ENCODE results near the gene GNAL.

Gene GNAL

DNA sequence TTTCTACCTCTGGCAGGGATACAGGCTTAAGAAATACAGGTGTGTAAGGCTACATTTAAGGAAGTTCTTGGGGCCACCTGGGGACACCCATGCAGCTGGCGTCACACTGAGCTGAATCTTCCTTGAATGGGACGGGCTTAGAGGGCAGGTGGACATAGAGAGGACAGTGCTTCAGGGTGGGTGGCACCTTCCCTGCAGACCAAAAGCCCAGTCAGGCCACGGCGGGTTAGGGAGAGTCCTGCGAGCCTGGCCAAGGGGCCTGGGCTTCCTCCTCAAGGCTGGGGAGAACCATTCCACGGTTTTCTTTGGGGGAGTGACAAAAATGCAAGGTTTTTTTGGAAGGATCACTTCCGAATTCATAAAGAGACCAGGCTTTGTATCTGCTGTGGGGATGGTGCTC lies 73.4 kb downstream of the GNAL start:
- TF ChIP-seq OSR1 (CRISPR knock-in tag; IDR thresholded peaks at IDR 0.05) (no peak), ZNF8 (CRISPR knock-in tag; IDR thresholded peaks at IDR 0.05) (no peak), TCF4 (CRISPR knock-in tag; IDR thresholded peaks at IDR 0.05; ENCODE audit: borderline replicate concordance) (no peak), ZFP30 (CRISPR knock-in tag; IDR thresholded peaks at IDR 0.05) (no peak), ARNTL (CRISPR knock-in tag; IDR thresholded peaks at IDR 0.05; ENCODE audit: borderline replicate concordance, low read depth) (no peak), CREB5 (CRISPR knock-in tag; IDR thresholded peaks at IDR 0.05; ENCODE audit: low read depth) (no peak), ESRRG (CRISPR knock-in tag; IDR thresholded peaks at IDR 0.05) (no peak), TOX (CRISPR knock-in tag; IDR thresholded peaks at IDR 0.05; ENCODE audit: borderline replicate concordance) (no peak), ISL1 (CRISPR knock-in tag; IDR thresholded peaks at IDR 0.05) (no peak), PATZ1 (CRISPR knock-in tag; IDR thresholded peaks at IDR 0.05; ENCODE audit: borderline replicate concordance) (no peak)
- ATAC-seq = no peak

GRCh38 chr18:11767329-11767728 lies 78.3 kb downstream of the GNAL start:
- TF ChIP-seq ZC3H10 (CRISPR knock-in tag; IDR thresholded peaks at IDR 0.05) = no peak
- TF ChIP-seq ZNF565 (CRISPR knock-in tag; conservative IDR thresholded peaks at IDR 0.05; ENCODE audit: low read depth) = no peak
- no peak for TF ChIP-seq TOX (CRISPR knock-in tag; IDR thresholded peaks at IDR 0.05; ENCODE audit: borderline replicate concordance)
- no peak for TF ChIP-seq RARB (CRISPR knock-in tag; IDR thresholded peaks at IDR 0.05)
- no peak for TF ChIP-seq ZNF8 (CRISPR knock-in tag; IDR thresholded peaks at IDR 0.05)
- TF ChIP-seq, protein P1, sequence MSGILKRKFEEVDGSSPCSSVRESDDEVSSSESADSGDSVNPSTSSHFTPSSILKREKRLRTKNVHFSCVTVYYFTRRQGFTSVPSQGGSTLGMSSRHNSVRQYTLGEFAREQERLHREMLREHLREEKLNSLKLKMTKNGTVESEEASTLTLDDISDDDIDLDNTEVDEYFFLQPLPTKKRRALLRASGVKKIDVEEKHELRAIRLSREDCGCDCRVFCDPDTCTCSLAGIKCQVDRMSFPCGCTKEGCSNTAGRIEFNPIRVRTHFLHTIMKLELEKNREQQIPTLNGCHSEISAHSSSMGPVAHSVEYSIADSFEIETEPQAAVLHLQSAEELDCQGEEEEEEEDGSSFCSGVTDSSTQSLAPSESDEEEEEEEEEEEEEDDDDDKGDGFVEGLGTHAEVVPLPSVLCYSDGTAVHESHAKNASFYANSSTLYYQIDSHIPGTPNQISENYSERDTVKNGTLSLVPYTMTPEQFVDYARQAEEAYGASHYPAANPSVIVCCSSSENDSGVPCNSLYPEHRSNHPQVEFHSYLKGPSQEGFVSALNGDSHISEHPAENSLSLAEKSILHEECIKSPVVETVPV (CRISPR knock-in tag; IDR thresholded peaks at IDR 0.05) = no peak
- TF ChIP-seq CSDC2 (CRISPR knock-in tag; IDR thresholded peaks at IDR 0.05) = no peak
- TF ChIP-seq SNAI2 (CRISPR knock-in tag; IDR thresholded peaks at IDR 0.05) = no peak
- no peak for ATAC-seq

DNA sequence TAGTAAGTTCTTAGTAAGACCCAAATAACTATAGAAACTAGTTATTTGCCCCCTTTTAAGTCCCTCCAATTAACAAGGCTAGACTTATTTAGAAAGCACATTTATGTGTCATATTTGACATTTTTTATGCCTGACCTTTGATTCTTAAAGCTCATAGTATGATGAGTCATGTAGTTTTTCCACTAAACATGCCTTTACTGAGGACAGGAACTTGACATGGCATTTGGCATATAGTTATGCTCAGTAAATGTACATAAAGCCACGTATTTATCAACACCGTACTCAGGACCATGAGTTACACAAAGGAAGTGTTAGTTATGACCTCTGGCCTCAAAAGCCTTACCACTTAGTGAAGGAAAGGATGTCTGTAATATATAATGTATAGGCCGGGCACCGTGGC lies 78.9 kb downstream of the GNAL start:
- no peak for ATAC-seq

GRCh38 chr18:11775436-11776174 lies 86.5 kb downstream of the GNAL start:
- no peak for ATAC-seq
- TF ChIP-seq CSDC2 (CRISPR knock-in tag; IDR thresholded peaks at IDR 0.05) = no peak
- no peak for TF ChIP-seq BACH2 (CRISPR knock-in tag; IDR thresholded peaks at IDR 0.05; ENCODE audit: borderline replicate concordance)
- TF ChIP-seq, protein P2, sequence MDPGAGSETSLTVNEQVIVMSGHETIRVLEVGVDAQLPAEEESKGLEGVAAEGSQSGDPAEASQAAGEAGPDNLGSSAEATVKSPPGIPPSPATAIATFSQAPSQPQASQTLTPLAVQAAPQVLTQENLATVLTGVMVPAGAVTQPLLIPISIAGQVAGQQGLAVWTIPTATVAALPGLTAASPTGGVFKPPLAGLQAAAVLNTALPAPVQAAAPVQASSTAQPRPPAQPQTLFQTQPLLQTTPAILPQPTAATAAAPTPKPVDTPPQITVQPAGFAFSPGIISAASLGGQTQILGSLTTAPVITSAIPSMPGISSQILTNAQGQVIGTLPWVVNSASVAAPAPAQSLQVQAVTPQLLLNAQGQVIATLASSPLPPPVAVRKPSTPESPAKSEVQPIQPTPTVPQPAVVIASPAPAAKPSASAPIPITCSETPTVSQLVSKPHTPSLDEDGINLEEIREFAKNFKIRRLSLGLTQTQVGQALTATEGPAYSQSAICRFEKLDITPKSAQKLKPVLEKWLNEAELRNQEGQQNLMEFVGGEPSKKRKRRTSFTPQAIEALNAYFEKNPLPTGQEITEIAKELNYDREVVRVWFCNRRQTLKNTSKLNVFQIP (CRISPR knock-in tag; IDR thresholded peaks at IDR 0.05; ENCODE audit: borderline replicate concordance, low read depth) = no peak
- TF ChIP-seq SNAI2 (CRISPR knock-in tag; IDR thresholded peaks at IDR 0.05) = no peak
- TF ChIP-seq ZNF565 (CRISPR knock-in tag; conservative IDR thresholded peaks at IDR 0.05; ENCODE audit: low read depth) = no peak
- no peak for TF ChIP-seq ZFP30 (CRISPR knock-in tag; IDR thresholded peaks at IDR 0.05)

More for the DNA sequence above, 78.9 kb downstream of the GNAL start:
- TF ChIP-seq, protein P2 (CRISPR knock-in tag; IDR thresholded peaks at IDR 0.05; ENCODE audit: borderline replicate concordance, low read depth) = no peak
